GM19193 (cell line): ENCODE measurements around the gene CCL15.

Experiments used
- POLR2A ChIP-seq: IDR thresholded peaks from 4 replicates; pipeline ENCODE4 v1.6.1; 2011; ENCODE audit not compliant: insufficient read depth, insufficient read length; ENCODE audit errors: extremely low read depth

Gene CCL15

GRCh38 chr17:36002631-36003030 lies 1.3 kb upstream of the CCL15 start:
- TF ChIP-seq POLR2A: no peak

GRCh38 chr17:36001862-36002603 lies 680 bp upstream of the CCL15 start:
- no peak for TF ChIP-seq POLR2A

- no peak for TF ChIP-seq POLR2A
Measured at GRCh38 chr17:36000732-36001109, 632 bp downstream of the CCL15 start.

GRCh38 chr17:35998756-35999155 lies 2.6 kb downstream of the CCL15 start:
- no peak for TF ChIP-seq POLR2A

GRCh38 chr17:35998018-35998545 lies 3.3 kb downstream of the CCL15 start:
- TF ChIP-seq POLR2A: no peak

GRCh38 chr17:35991075-35991474 lies 10.3 kb downstream of the CCL15 start:
- TF ChIP-seq POLR2A: no peak

- TF ChIP-seq POLR2A: no peak
Measured at GRCh38 chr17:35988164-35988563, 13.2 kb downstream of the CCL15 start.

GRCh38 chr17:35986643-35987042 lies 14.7 kb downstream of the CCL15 start, which contains the start of gene CCL14:
CCL14 (minus strand) TSS chr17:35986729; CDS start chr17:35986649, 80 bp downstream.
- no peak for TF ChIP-seq POLR2A

GRCh38 chr17:35984140-35984539 lies 17.2 kb downstream of the CCL15 start:
- TF ChIP-seq POLR2A: no peak

- no peak for TF ChIP-seq POLR2A
Measured at GRCh38 chr17:35982409-35983191, 18.8 kb downstream of the CCL15 start.

GRCh38 chr17:35981908-35982330 lies 19.4 kb downstream of the CCL15 start:
- TF ChIP-seq POLR2A: no peak

GRCh38 chr17:35981246-35981645 lies 20.1 kb downstream of the CCL15 start, which contains the start of gene CCL16:
CCL16 (minus strand) TSS chr17:35981497; CDS start chr17:35981420, 77 bp downstream.
- TF ChIP-seq POLR2A: no peak

- no peak for TF ChIP-seq POLR2A
Measured at GRCh38 chr17:35978346-35978745, 23.0 kb downstream of the CCL15 start.

- no peak for TF ChIP-seq POLR2A
Measured at GRCh38 chr17:35977509-35977908, 23.8 kb downstream of the CCL15 start.
